ENCODE measurements around the gene PPL.

The PPL gene

DNA sequence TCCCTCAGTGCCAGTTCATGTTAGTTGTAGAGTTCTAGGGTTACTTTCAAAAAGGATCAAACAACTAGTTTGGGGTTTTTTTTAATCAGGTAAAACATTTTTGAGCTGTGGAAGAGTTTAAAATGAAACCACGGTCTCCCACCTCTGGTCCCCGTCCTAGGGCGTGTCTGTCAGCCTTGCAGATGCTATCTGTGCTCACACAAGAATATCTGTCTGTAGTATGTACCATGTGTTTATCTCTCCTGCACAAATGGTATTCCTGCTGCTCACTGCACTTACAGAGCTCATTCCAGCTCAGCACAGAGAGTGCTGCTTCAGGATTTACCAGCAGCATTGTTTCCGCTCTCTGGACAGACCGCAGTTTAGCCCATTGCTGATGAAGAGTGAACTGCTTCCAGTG, 50.8 kb downstream of the PPL start:
- TF ChIP-seq SPI1 (IDR thresholded peaks at IDR 0.05; ENCODE audit: low read depth, low read length): no peak
- TF ChIP-seq TAF1 (IDR thresholded peaks at IDR 0.05; ENCODE audit: low read depth, low read length): no peak
- TF ChIP-seq PAX5 (IDR thresholded peaks at IDR 0.05; ENCODE audit: insufficient read depth, low read length, severe bottlenecking): no peak
- TF ChIP-seq POU2F2 (IDR thresholded peaks at IDR 0.05; ENCODE audit: low read depth, low read length): no peak
- no peak for TF ChIP-seq POLR2AphosphoS5 (IDR thresholded peaks at IDR 0.05; ENCODE audit: low read depth, low read length)
- no peak for TF ChIP-seq POLR2A (IDR thresholded peaks at IDR 0.05; ENCODE audit: low read depth, low read length)
- no peak for DNase-seq (ENCODE audit: insufficient read length, low spot score)
- FAIRE-seq: no peak

DNA sequence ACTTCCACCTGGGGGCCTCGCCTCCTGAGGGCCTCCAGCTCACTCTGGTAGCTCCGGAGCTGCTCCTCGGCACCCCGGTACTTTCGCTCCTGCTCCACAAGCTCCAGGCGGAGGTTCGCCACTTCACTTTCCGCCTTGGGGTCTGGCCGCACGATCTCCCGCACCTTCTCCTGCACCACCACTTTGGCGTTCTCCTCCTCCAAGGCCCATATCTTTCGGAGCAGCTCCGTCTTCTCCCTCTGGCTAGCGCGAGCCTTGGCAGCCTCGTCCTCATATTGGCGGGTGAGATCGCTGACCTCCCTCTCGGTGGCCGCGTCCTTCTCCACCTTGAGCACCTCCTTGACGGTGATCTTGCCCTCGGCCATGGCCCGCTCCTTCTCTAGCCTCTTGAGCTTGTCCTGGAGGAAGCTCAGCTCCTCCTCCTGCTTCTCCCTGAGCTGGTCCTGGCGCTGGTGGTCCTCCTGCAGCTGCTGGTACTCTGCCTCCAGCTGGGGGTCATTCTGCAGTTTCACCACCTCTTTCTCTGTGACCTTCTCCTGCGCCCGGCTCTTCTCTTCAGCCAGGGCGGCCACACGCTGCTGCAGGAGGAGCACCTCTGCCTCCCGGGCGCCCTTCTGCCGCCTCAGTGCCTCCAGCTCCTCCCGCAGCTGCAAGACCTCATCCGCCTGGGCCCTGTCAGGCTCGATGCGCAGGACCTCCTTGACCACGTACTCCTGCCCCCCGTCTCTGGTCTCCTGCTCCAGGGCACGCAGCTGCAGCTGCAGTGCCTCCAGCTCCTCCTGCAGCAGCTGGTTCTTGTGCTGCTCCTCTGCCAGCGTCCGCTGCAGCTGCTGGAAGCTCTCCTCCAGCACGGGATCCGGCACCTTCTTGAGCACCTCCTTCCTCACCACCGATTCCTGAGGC, 51.7 kb downstream of the PPL start:
- FAIRE-seq (no peak), DNase-seq (ENCODE audit: insufficient read length, low spot score) (no peak)
- TF ChIP-seq POLR2A (IDR thresholded peaks at IDR 0.05; ENCODE audit: low read depth, low read length) (no peak), POLR2AphosphoS5 (IDR thresholded peaks at IDR 0.05; ENCODE audit: low read depth, low read length) (no peak), PAX5 (IDR thresholded peaks at IDR 0.05; ENCODE audit: insufficient read depth, low read length, severe bottlenecking) (no peak), TAF1 (IDR thresholded peaks at IDR 0.05; ENCODE audit: low read depth, low read length) (no peak), SPI1 (IDR thresholded peaks at IDR 0.05; ENCODE audit: low read depth, low read length) (no peak), POU2F2 (IDR thresholded peaks at IDR 0.05; ENCODE audit: low read depth, low read length) (no peak)

DNA sequence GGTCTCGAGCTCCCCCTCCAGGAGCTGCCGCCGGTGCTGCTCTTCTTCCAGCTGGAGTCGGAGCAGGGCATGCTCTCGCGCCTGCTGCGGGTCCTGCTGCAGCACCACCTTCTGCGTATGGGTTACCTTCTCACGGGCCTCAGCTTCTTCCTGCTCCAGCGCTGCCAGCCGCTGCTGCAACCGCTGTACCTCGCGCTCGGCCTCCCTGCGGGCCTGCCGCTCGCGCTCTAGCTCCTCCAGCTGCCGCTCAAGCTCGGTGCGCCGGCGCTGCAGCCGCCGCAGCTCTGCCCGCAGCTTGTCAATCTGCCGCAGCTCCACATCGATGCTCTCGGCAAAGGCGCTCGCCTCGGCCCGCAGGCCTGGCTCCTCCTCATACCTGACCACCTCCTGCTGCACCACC, 52.7 kb downstream of the PPL start:
- FAIRE-seq (no peak), DNase-seq (ENCODE audit: insufficient read length, low spot score) (no peak)
- TF ChIP-seq POLR2AphosphoS5 (IDR thresholded peaks at IDR 0.05; ENCODE audit: low read depth, low read length) (no peak), PAX5 (IDR thresholded peaks at IDR 0.05; ENCODE audit: insufficient read depth, low read length, severe bottlenecking) (no peak), POU2F2 (IDR thresholded peaks at IDR 0.05; ENCODE audit: low read depth, low read length) (no peak)

DNA sequence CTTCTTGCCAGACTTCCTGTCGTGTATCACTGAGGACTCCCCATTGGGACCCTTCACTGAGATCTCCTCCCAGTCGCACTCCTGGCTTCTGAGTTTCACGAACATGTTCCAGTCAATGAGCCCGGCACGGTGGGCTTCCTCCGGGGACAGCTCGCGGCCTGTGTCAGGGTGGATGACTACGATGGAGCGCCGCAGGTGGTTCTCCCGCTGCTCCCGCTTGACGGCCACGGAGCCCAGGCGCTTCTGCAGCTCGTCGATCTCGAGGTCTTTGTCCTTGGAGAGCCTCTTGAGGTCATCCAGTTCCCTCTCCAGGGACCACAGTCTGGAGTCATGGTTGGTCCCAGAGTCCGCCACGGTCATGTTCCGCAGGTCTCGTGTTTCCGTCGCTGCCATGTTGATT, 53.4 kb downstream of the PPL start:
- TF ChIP-seq POLR2A (IDR thresholded peaks at IDR 0.05; ENCODE audit: low read depth, low read length): no peak
- no peak for TF ChIP-seq SPI1 (IDR thresholded peaks at IDR 0.05; ENCODE audit: low read depth, low read length)
- TF ChIP-seq TAF1 (IDR thresholded peaks at IDR 0.05; ENCODE audit: low read depth, low read length): no peak
- TF ChIP-seq PAX5 (IDR thresholded peaks at IDR 0.05; ENCODE audit: insufficient read depth, low read length, severe bottlenecking): no peak
- no peak for DNase-seq (ENCODE audit: insufficient read length, low spot score)
- FAIRE-seq: no peak

DNA sequence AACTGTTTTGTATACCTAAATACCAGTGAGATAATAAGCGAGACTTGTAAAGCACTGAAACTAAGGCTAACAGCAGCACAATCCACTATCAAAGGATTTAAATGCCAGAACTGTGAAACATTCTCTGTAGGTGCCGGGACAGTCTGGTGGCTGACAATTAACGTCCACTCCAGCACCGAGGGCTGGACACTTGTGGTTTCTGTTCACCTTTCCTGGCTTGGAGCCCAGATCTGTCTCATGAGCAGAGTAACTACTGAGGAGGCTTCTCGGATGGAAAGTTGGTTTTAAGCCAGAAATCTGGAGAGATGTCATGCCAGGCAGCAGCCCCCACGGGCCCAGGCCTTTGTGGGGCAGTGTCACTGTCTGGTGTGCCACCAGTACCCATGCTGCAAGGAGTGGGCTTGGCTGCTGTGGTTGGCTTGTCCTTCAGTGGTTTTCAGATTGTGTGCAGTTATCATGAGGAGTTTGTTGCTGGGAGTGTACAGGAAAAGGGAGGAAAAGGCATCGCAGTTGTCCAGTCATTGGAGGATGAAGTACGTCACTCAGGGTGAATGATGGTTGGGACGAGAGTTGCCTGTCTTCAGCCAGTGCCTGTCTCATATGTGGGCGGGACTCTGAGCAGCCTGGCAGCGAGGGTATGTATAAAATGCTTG, 54.2 kb downstream of the PPL start:
- DNase-seq (ENCODE audit: insufficient read length, low spot score) (no peak), FAIRE-seq (no peak)
- TF ChIP-seq POLR2AphosphoS5 (IDR thresholded peaks at IDR 0.05; ENCODE audit: low read depth, low read length) (no peak), POLR2A (IDR thresholded peaks at IDR 0.05; ENCODE audit: low read depth, low read length) (no peak), SPI1 (IDR thresholded peaks at IDR 0.05; ENCODE audit: low read depth, low read length) (no peak)

DNA sequence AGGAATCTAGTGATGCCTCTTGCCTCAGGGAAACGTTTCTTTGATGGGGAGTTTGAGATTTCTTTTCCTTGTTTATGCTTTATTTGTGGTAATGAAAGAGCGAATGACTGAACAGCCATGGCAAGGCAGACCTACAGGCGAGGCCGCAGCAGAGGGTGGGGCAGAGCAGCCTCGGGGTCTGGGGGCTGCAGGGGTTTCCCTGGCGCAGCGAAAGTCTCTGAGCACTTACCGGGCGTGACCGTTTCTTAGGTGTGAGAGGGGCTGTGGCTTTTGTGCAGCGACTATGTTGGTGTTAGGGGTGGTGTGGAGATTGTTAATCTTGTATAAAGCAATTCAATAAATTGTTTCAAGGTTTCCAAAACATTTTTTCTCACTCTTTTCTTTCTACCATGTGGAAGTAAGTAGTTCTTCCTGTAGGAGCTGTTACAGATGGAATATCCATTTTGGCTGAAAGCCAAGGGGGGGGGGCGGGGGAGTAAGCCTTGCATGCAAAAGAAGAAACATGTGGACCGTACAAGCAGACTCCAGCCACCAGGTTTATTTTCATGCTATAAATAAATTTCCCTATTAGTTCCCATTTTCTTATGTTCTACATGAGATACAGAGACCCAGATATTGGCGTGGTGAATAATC, 54.8 kb downstream of the PPL start:
- no peak for DNase-seq (ENCODE audit: insufficient read length, low spot score)
- no peak for TF ChIP-seq PAX5 (IDR thresholded peaks at IDR 0.05; ENCODE audit: insufficient read depth, low read length, severe bottlenecking)
- TF ChIP-seq POLR2AphosphoS5 (IDR thresholded peaks at IDR 0.05; ENCODE audit: low read depth, low read length): no peak
- no peak for TF ChIP-seq SPI1 (IDR thresholded peaks at IDR 0.05; ENCODE audit: low read depth, low read length)
- TF ChIP-seq POU2F2 (IDR thresholded peaks at IDR 0.05; ENCODE audit: low read depth, low read length): no peak
- TF ChIP-seq TAF1 (IDR thresholded peaks at IDR 0.05; ENCODE audit: low read depth, low read length): no peak
- no peak for TF ChIP-seq POLR2A (IDR thresholded peaks at IDR 0.05; ENCODE audit: low read depth, low read length)

DNA sequence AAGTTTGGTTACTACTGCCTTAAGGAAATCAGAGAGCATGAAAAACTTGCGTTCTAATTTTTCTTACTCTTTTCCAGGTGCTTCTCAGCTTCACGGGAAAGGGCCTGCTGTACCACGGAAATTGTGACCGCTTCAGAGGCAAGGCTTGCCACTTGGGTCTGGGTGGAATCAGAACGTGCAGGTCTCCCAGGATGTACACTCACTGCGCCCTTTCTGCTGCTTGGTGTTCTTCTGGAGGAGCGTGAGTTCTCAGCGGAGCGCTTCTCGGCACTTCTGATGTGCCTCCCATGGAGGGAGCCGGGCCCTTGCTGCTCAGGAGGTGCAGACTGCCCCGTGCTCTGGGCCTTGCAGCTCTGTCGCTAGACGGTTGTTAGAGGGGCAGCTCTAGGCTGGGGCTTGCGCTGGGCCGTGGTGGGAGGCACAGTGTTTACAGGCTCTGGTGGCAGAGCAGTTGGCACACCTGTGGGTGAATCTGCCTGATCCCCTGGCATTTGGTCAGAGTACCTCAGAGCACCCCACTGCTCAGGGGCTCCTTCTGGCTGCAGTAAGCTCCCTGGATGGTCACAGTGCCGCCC, 56.9 kb downstream of the PPL start:
- TF ChIP-seq TAF1 (IDR thresholded peaks at IDR 0.05; ENCODE audit: low read depth, low read length) (no peak), POLR2A (IDR thresholded peaks at IDR 0.05; ENCODE audit: low read depth, low read length) (no peak), POLR2AphosphoS5 (IDR thresholded peaks at IDR 0.05; ENCODE audit: low read depth, low read length) (no peak), PAX5 (IDR thresholded peaks at IDR 0.05; ENCODE audit: insufficient read depth, low read length, severe bottlenecking) (no peak), SPI1 (IDR thresholded peaks at IDR 0.05; ENCODE audit: low read depth, low read length) (no peak), POU2F2 (IDR thresholded peaks at IDR 0.05; ENCODE audit: low read depth, low read length) (no peak)
- no peak for DNase-seq (ENCODE audit: insufficient read length, low spot score)
- no peak for FAIRE-seq

More for the DNA sequence above, 54.8 kb downstream of the PPL start:
- no peak for FAIRE-seq

DNA sequence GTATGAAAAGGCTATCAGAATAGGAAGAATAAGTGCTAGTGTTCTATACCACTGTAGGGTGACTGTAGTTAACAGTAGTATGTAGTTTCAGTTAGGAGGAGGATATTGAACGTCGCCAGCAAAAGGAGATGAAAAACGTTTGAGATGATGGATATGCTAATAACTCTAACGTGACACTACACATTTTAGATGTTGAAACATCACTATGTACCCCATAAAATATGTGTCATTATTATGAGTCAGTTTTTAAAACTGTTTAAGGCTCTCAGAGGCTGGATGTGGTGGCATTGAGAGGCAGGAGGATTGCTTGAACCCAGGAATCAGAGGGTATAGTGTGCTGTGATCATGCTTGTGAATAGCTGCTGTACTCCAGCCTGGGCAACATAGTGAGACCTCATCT, 57.9 kb downstream of the PPL start:
- no peak for FAIRE-seq
- no peak for DNase-seq (ENCODE audit: insufficient read length, low spot score)
- no peak for TF ChIP-seq POU2F2 (IDR thresholded peaks at IDR 0.05; ENCODE audit: low read depth, low read length)
- no peak for TF ChIP-seq SPI1 (IDR thresholded peaks at IDR 0.05; ENCODE audit: low read depth, low read length)
- no peak for TF ChIP-seq POLR2AphosphoS5 (IDR thresholded peaks at IDR 0.05; ENCODE audit: low read depth, low read length)
- no peak for TF ChIP-seq TAF1 (IDR thresholded peaks at IDR 0.05; ENCODE audit: low read depth, low read length)
- no peak for TF ChIP-seq POLR2A (IDR thresholded peaks at IDR 0.05; ENCODE audit: low read depth, low read length)
- TF ChIP-seq PAX5 (IDR thresholded peaks at IDR 0.05; ENCODE audit: insufficient read depth, low read length, severe bottlenecking): no peak

DNA sequence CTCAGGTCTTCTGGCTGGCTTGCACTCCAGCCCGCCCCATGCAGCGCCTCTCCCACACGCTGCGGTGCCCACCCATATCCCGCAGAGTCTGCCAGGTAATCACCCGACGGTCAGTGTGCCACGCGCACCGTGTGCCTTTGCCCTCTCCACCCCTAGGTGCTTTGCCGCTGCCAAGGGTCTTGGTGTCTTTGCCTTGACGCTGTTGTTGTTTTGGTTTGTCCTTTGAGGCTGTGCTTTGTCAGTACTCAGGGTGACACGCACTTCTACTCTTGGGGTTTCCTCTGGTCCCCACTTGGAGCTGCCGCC, 59.6 kb downstream of the PPL start:
- FAIRE-seq (no peak), DNase-seq (ENCODE audit: insufficient read length, low spot score) (no peak)
- TF ChIP-seq TAF1 (IDR thresholded peaks at IDR 0.05; ENCODE audit: low read depth, low read length): no peak
- TF ChIP-seq PAX5 (IDR thresholded peaks at IDR 0.05; ENCODE audit: insufficient read depth, low read length, severe bottlenecking): no peak
- TF ChIP-seq POLR2A (IDR thresholded peaks at IDR 0.05; ENCODE audit: low read depth, low read length): no peak
- TF ChIP-seq SPI1 (IDR thresholded peaks at IDR 0.05; ENCODE audit: low read depth, low read length): no peak
- TF ChIP-seq POU2F2 (IDR thresholded peaks at IDR 0.05; ENCODE audit: low read depth, low read length): no peak
- TF ChIP-seq POLR2AphosphoS5 (IDR thresholded peaks at IDR 0.05; ENCODE audit: low read depth, low read length): no peak

All from GM12891 (cell line).